ENCODE data around the gene SERINC5. TPM values are rescaled to one million over a fixed set of nuclear protein-coding genes. Genes with fewer than 3 reads are reported as not detected.

SERINC5 gene
- total RNA-seq, 1 experiment from 2014 or later: 6.9 TPM

GRCh38 chr5:80255431-80255810 is 427 bp downstream of the SERINC5 start:
- peak; percentile 33 for DNase-seq (ENCODE audit: extremely low read depth, low read depth)

DNA sequence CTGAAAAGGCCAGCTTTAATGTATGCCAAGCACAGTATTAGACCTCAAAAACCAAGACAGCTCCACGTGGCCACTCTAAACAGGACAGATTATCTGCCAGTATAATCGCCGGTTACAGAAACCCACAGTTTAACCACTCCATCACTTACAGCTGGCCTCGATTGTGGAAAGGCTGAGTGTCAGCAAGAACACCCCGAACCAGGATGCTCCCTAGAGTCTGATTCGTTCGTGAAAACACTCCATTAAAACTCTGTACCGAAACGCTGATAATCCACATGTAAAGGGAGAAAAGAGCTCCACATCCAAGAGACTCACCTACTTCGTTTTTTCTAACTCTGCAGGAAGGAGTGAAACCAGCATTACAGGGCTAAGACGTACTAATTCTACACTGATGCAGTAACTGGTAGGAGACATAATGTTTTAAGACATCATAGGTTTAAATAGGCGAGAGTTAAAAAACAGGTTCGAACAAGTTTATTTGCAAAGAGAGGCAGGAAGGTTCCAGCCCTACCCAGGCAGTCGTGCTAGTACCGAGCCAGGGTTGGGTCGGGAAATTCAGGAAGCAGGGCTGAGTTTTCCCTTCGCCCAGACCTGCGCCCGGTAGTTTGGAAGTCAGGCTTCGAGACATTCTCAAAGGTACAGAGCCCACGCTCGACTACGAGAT is 949 bp downstream of the SERINC5 start:
- DNase-seq (ENCODE audit: extremely low read depth, low read depth): no peak

GRCh38 chr5:80251636-80252035 is 4.2 kb downstream of the SERINC5 start:
- no peak for DNase-seq (ENCODE audit: extremely low read depth, low read depth)

- DNase-seq (ENCODE audit: extremely low read depth, low read depth): no peak
Measured at GRCh38 chr5:80250801-80251200, 5.0 kb downstream of the SERINC5 start.

GRCh38 chr5:80249901-80250300 is 5.9 kb downstream of the SERINC5 start:
- DNase-seq (ENCODE audit: extremely low read depth, low read depth): no peak

GRCh38 chr5:80248378-80248777 is 7.5 kb downstream of the SERINC5 start:
- no peak for DNase-seq (ENCODE audit: extremely low read depth, low read depth)

- DNase-seq (ENCODE audit: extremely low read depth, low read depth): peak; percentile 37
Measured at GRCh38 chr5:80246995-80247729, 8.7 kb downstream of the SERINC5 start.

DNA sequence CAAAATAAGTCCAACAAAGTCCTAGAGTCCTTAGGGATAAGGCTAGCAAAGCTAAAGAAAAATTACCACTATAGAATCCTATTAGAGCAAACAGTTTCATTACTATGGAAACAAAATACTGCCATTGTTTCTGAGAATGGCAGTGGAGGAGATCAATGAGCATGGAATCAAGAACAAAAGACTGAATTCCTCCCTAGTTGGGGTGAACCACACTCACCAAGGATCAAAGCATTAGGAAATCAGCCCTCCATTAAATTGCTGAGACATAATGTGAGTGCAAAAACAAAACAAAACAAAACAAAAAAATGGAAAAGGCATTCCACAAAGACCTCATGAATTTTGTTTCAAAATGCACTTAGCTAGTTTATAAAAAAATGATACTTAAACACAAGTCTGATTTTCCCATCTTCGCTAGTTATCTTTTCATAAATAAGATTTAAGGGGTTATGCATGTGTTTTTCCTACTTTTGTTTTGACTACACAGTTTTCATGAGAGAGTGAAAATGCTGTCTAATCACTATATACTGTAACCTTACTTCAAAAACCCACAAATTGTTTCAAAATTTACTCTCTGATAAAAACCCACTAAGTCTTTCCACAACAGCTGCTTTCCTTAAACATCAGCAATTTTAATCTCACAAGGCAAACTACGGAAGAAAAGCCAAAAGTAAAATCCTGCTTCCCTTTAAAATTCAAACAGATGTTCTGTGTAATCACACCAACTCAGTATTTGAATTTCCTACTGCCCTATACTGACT is 9.7 kb downstream of the SERINC5 start:
- DNase-seq (ENCODE audit: extremely low read depth, low read depth): no peak

DNA sequence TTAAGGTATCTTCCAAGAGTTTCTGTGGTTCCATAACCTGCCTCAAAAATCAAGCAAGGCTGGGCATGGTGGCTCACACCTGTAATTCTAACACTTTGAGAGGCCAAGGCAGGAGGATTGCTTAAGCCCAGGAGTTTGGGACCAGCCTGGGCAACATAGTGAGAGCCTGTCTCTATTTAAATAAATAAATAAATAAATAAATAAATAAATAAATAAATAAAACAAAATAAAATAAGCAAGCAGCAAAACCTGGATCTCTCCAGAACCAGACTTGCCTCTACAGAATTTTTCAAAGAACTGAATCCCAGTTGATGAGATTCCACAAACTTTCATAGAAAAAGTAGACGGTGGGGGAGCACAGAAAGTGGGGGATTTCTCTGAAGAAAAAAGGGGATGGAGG is 12.3 kb downstream of the SERINC5 start:
- DNase-seq (ENCODE audit: extremely low read depth, low read depth): no peak

DNA sequence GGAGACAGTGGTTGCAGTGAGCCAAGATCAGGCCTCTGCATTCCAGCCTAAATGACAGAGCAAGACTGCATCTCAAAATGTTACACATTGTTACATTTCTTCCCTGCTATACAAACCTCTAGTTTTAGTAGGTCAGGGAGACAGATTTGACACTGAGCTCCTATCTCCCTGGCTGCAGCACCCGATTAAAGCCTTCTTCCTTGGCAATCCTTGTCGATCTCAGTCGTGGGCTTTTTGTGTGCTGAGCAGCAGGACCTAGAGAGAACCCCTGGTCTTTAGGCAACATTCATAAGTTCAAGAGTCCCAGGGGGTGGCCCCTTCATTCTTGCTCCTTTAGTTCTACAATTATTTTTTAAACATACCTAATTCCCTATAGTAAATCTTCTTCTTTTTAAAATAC is 13.0 kb downstream of the SERINC5 start:
- DNase-seq (ENCODE audit: extremely low read depth, low read depth): no peak

- no peak for DNase-seq (ENCODE audit: extremely low read depth, low read depth)
Measured at GRCh38 chr5:80240368-80240986, 15.4 kb downstream of the SERINC5 start.

DNA sequence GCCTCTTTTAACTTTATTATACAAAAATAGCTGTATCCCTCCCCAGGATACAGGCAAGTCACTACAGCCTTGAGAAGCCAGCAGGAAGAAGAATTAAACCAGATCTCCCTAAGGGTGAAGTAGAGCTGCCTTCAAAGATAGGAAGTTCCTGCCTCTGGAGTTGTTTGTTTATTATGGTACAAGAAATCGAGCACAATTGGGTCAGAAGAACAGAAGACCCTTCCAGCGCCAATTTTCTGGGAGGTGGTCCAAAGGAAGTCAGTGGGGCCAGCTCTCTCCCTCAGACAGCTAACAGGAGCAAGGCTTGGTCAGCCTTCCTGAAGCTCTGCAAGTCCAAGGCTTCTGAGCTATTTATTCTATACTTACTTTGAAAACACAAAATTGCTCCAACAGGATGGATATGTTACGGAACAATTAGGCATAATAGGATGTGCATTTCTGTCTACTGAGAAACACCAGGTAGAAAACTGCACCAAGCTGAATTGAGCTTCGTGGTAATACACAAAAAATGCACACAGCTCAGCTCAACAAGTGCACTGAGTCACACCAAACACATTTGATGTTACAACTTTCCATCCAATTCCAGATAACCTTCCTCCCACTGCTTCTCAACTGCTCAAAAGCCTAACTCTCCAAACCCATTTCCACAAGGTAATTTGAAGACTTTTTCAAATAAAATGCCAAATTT is 16.0 kb downstream of the SERINC5 start:
- no peak for DNase-seq (ENCODE audit: extremely low read depth, low read depth)

DNA sequence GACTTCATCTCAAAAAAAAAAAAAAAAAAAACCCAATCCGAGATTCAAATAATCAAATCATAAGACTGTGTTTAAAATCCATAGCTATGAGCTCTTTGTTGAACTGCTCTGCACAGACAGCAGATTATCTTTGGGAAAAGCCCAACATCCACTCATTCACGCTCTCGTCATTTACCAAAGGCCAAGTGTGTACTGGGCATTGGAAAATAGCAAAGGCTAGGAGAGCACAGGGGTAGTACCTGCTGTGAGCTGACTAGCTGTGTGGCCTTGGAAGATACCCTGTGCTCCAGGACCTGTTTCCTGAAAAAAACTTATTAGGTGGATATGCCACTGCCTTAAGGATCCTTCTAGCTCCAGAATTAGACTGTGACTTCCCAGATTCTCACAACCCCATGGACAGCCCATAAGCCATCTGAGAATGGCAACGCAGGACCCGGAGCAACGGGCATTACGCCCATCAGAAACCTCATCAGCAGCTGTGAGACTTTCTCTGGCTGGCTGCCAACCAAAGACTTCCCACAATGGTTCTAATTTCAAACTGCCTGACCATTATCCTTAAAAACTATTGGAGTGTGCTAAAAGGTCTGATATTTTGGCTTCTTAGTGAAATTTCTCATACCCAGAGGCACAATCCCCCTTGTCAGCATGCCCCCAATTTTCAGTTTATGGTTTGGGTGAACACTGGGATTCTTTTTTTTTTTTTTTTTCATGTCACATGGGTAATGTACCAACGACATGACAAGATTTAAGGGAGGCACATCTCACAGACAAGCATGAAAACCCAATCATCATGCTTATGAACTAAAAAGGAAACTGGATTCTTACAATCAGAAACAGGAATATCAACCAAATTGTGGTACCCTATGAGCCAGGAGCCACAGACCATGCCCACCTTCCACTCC is 16.8 kb downstream of the SERINC5 start:
- no peak for DNase-seq (ENCODE audit: extremely low read depth, low read depth)

- no peak for DNase-seq (ENCODE audit: extremely low read depth, low read depth)
Measured at GRCh38 chr5:80238097-80238496, 17.8 kb downstream of the SERINC5 start.

GRCh38 chr5:80237243-80237642 is 18.6 kb downstream of the SERINC5 start:
- no peak for DNase-seq (ENCODE audit: extremely low read depth, low read depth)

DNA sequence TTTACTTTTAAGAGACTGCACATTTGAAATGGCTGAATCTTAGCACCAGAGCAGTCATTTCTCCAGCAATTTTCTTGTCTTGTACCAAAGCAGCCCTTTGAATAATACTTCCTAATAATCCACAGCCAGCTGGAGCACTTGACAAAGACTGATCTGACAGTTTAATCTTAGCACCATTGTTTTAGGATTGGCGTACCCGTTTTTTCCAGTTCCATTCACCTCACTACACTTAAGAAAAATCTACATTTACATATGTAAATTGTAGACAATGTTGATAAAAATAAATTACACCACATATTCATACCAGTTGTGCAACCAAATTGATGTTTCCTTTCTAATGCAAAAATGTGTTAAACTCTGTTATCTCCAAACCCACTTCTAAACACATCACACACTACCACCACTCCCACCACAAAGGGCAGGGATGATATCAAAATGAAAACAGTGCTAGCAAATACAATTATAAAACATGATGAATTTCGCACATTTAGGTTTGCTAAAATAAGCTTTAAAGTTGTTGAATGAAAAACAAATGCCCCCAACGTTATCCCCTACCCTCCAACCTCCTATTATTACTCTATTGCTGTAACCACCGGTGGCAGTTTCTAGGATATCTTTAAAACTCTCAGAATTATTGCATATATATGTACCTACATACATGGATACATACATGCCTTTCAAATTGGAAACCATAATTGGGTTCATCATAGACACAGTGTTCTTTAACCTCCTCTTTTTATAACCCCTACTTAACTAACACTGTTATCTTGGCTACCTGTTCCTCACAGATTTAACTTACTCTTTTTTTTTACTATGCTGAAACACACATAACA is 21.5 kb downstream of the SERINC5 start:
- DNase-seq (ENCODE audit: extremely low read depth, low read depth): no peak

- DNase-seq (ENCODE audit: extremely low read depth, low read depth): no peak
Measured at GRCh38 chr5:80231693-80232092, 24.2 kb downstream of the SERINC5 start.

DNA sequence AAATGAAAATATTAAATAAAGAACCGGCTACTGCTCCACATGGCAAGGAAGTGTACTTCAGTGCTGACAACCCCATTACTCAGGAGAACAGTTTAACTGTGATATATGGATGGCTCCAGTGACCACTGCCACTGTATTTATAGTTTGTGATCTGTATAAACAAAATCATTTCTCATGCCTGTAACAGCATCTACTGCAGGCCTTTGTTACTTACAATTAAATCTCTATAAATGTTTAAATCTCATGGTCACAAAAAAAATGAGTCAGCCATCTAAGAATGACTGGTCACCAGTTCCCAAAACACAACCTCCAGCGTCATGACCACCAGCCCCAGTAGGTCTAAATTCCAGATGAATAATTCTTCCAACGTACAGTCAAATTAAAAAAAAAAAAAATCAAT is 24.6 kb downstream of the SERINC5 start:
- no peak for DNase-seq (ENCODE audit: extremely low read depth, low read depth)

Measured in NCI-H460 (cell line).